Fibroblast of lung (primary cell): ENCODE results near the gene CHRNB1. TPM values are rescaled to one million over a fixed set of nuclear protein-coding genes. Genes with fewer than 3 reads are reported as not detected.

Experiments
- DNase-seq, 2 donors: peaks; one replicate each; pipeline versions ENCODE4 v3.0.0 to v3.0.0-alpha.2; 2010; ENCODE audit warnings: low read depth in 2 of 2
- H2AFZ ChIP-seq: 2 replicates; pipeline ENCODE4 v1.5.1; 2012; ENCODE audit warnings: low read length, control low read depth, inconsistent platforms
- H3K27ac ChIP-seq: 2 replicates; pipeline ENCODE4 v1.5.1; 2011; ENCODE audit warnings: low read length, control low read depth; ENCODE audit not compliant: insufficient read depth
- H3K27me3 ChIP-seq: 2 replicates; pipeline ENCODE4 v1.5.1; 2011; ENCODE audit warnings: mild to moderate bottlenecking, low read length; ENCODE audit not compliant: control insufficient read depth, insufficient read depth
- H3K36me3 ChIP-seq: 2 replicates; pipeline ENCODE4 v1.5.1; 2011; ENCODE audit warnings: low read length; ENCODE audit not compliant: control insufficient read depth, insufficient read depth
- H3K4me1 ChIP-seq: 2 replicates; pipeline ENCODE4 v1.5.1; 2011; ENCODE audit warnings: low read length; ENCODE audit not compliant: control insufficient read depth, insufficient read depth; ENCODE audit errors: extremely low read depth
- H3K4me2 ChIP-seq: 2 replicates; pipeline ENCODE4 v1.5.1; 2011; ENCODE audit warnings: low read length, control low read depth; ENCODE audit not compliant: insufficient read depth; ENCODE audit errors: extremely low read depth
- H3K4me3 ChIP-seq, 4 experiments: fragments of 200-600 bp in 1 of 4; sonication (generic) in 1 of 4; replicated peaks in 1 of 4; 2 replicates each; pipeline ENCODE4 v1.5.1; 2011 to 2016; ENCODE audit warnings: low read length in 4 of 4, low read depth in 3 of 4, mild to moderate bottlenecking in 3 of 4, control low read depth in 2 of 4, inconsistent platforms in 1 of 4, mixed read lengths in 1 of 4; ENCODE audit not compliant: insufficient read depth in 1 of 4; ENCODE audit errors: control extremely low read depth in 1 of 4
- H3K79me2 ChIP-seq: 2 replicates; pipeline ENCODE4 v1.5.1; 2012; ENCODE audit warnings: mild to moderate bottlenecking, low read length, inconsistent platforms; ENCODE audit not compliant: control insufficient read depth, insufficient read depth
- H3K9ac ChIP-seq: 2 replicates; pipeline ENCODE4 v1.5.1; 2011; ENCODE audit warnings: mild to moderate bottlenecking, low read length, control low read depth; ENCODE audit not compliant: insufficient read depth
- H3K9me3 ChIP-seq: 2 replicates; pipeline ENCODE4 v1.5.1; 2012; ENCODE audit warnings: low read depth, low read length; ENCODE audit not compliant: control insufficient read depth, insufficient read depth
- H4K20me1 ChIP-seq: 2 replicates; pipeline ENCODE4 v1.5.1; 2011; ENCODE audit warnings: low read length; ENCODE audit not compliant: control insufficient read depth, insufficient read depth; ENCODE audit errors: extremely low read depth
- EZH2 ChIP-seq: IDR thresholded peaks from 2 replicates; pipeline ENCODE4 v1.5.1; 2012; ENCODE audit warnings: low read length, control low read depth, mild to moderate bottlenecking; ENCODE audit errors: missing control alignments
- polyA plus RNA-seq, 2 donors: library from polyadenylated mRNA; depleted of rRNA in 1 of 2; stranded (reverse) in 1 of 2; unstranded in 1 of 2; fragments of >200 nt; gene quantifications; 2 replicates each; pipeline ENCODE4 v1.2.1, GENCODE V29; 2011 to 2012; ENCODE audit warnings: missing spikeins in 1 of 2
- total RNA-seq: library from RNA; depleted of rRNA; stranded (reverse); fragments of >200 nt; gene quantifications from 2 replicates; pipeline ENCODE4 v1.2.1, GENCODE V29; 2014
- TF ChIP-seq, protein P1 (sequence below), 2 donors: IDR thresholded peaks in 1 of 2; conservative IDR thresholded peaks in 1 of 2; 1 replicate in 1 of 2; 2 replicates in 1 of 2; pipeline ENCODE4 v1.5.1; 2011 to 2012; ENCODE audit warnings: low read length in 2 of 2, control low read depth in 1 of 2, inconsistent platforms in 1 of 2, low read depth in 1 of 2, mild to moderate bottlenecking in 1 of 2

CHRNB1 gene
- total and polyA plus RNA-seq, 2 donors (not counting 1 experiment from before 2014, with no cell fraction given): 9.2 to 12.2 TPM

DNA sequence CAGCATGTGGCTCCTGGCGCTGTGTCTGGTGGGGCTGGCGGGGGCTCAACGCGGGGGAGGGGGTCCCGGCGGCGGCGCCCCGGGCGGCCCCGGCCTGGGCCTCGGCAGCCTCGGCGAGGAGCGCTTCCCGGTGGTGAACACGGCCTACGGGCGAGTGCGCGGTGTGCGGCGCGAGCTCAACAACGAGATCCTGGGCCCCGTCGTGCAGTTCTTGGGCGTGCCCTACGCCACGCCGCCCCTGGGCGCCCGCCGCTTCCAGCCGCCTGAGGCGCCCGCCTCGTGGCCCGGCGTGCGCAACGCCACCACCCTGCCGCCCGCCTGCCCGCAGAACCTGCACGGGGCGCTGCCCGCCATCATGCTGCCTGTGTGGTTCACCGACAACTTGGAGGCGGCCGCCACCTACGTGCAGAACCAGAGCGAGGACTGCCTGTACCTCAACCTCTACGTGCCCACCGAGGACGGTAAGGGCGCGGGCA lies 36.6 kb upstream of the CHRNB1 start:
- no peak for TF ChIP-seq EZH2
- TF ChIP-seq, protein P1, sequence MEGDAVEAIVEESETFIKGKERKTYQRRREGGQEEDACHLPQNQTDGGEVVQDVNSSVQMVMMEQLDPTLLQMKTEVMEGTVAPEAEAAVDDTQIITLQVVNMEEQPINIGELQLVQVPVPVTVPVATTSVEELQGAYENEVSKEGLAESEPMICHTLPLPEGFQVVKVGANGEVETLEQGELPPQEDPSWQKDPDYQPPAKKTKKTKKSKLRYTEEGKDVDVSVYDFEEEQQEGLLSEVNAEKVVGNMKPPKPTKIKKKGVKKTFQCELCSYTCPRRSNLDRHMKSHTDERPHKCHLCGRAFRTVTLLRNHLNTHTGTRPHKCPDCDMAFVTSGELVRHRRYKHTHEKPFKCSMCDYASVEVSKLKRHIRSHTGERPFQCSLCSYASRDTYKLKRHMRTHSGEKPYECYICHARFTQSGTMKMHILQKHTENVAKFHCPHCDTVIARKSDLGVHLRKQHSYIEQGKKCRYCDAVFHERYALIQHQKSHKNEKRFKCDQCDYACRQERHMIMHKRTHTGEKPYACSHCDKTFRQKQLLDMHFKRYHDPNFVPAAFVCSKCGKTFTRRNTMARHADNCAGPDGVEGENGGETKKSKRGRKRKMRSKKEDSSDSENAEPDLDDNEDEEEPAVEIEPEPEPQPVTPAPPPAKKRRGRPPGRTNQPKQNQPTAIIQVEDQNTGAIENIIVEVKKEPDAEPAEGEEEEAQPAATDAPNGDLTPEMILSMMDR (conservative IDR thresholded peaks at IDR 0.05 in 1 of 2, IDR thresholded peaks at IDR 0.05 in 1 of 2; ENCODE audit: low read depth in 1 of 2, low read length in 2 of 2): no peak
- Histone ChIP-seq H3K36me3 (peaks cover 10% of the 10 kb centered on the region), H2AFZ (no peak overlapping the region)

DNA sequence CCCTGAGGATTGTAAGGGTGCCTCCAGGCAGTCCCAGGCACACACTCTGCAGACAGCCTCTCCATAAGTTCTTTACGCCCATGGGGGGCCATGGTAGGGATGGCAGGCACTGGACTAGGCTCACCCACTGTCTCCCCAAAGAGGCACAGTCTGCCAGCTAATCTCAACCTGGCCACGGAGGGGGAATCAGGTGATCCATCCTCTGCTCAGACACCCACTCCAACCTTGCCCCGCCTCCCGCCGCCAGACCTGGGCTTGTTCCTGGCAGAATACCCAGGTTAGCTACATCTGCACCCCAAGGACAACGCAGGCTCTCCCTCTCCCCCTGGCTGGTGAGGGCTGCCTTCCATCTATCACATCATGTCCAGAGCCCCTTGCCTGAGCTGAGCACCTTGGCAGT lies 36.0 kb upstream of the CHRNB1 start:
- Histone ChIP-seq H3K27me3 (no peaks in the 10 kb centered on the region), H3K9me3 (no peaks in the 10 kb centered on the region)
- TF ChIP-seq EZH2: no peak
- TF ChIP-seq, protein P1 (conservative IDR thresholded peaks at IDR 0.05 in 1 of 2, IDR thresholded peaks at IDR 0.05 in 1 of 2; ENCODE audit: low read depth in 1 of 2, low read length in 2 of 2): no peak

More for the DNA sequence above, 36.6 kb upstream of the CHRNB1 start:
- Histone ChIP-seq H3K9me3 (no peaks in the 10 kb centered on the region), H3K9ac (no peak overlapping the region), H3K27me3 (no peaks in the 10 kb centered on the region), H3K4me2 (no peak overlapping the region), H3K79me2 (no peaks in the 10 kb centered on the region), H3K4me3 (no peak overlapping the region), H3K27ac (no peak overlapping the region), H3K4me1 (peaks cover 5% of the 10 kb centered on the region), H4K20me1 (no peaks in the 10 kb centered on the region)
- no peak for DNase-seq

GRCh38 chr17:7409716-7410115 lies 35.1 kb upstream of the CHRNB1 start:
- no peaks in the 10 kb centered on the region for H4K20me1 ChIP-seq
- peaks cover 7% of the 10 kb centered on the region for H3K4me1 ChIP-seq
- no peak overlapping the region for H2AFZ ChIP-seq
- no peaks in the 10 kb centered on the region for H3K79me2 ChIP-seq
- TF ChIP-seq EZH2: no peak
- TF ChIP-seq, protein P1 (conservative IDR thresholded peaks at IDR 0.05 in 1 of 2, IDR thresholded peaks at IDR 0.05 in 1 of 2; ENCODE audit: low read depth in 1 of 2, low read length in 2 of 2): no peak
- no peak overlapping the region for H3K27ac ChIP-seq
- no peak overlapping the region for H3K4me2 ChIP-seq
- DNase-seq: no peak
- H3K9me3 ChIP-seq: no peaks in the 10 kb centered on the region
- H3K4me3 ChIP-seq: no peak overlapping the region
- no peaks in the 10 kb centered on the region for H3K27me3 ChIP-seq
- H3K36me3 ChIP-seq: peaks cover 11% of the 10 kb centered on the region
- no peak overlapping the region for H3K9ac ChIP-seq

More for the DNA sequence above, 36.0 kb upstream of the CHRNB1 start:
- Histone ChIP-seq H3K36me3 (peaks cover 10% of the 10 kb centered on the region), H3K79me2 (no peaks in the 10 kb centered on the region), H3K9ac (no peak overlapping the region), H3K4me3 (no peak overlapping the region), H4K20me1 (no peaks in the 10 kb centered on the region), H3K4me1 (peaks cover 7% of the 10 kb centered on the region), H2AFZ (no peak overlapping the region), H3K4me2 (no peak overlapping the region), H3K27ac (no peak overlapping the region)
- no peak for DNase-seq
